ENCODE data around the gene ACTRT2. TPM values are rescaled to one million over a fixed set of nuclear protein-coding genes. Genes with fewer than 3 reads are reported as not detected.
A peak's percentile ranks its signal among the peaks of the same experiment; 100 is the strongest.

ACTRT2 gene
- total RNA-seq, 4 donors from 2014 or later, result not detected

DNA sequence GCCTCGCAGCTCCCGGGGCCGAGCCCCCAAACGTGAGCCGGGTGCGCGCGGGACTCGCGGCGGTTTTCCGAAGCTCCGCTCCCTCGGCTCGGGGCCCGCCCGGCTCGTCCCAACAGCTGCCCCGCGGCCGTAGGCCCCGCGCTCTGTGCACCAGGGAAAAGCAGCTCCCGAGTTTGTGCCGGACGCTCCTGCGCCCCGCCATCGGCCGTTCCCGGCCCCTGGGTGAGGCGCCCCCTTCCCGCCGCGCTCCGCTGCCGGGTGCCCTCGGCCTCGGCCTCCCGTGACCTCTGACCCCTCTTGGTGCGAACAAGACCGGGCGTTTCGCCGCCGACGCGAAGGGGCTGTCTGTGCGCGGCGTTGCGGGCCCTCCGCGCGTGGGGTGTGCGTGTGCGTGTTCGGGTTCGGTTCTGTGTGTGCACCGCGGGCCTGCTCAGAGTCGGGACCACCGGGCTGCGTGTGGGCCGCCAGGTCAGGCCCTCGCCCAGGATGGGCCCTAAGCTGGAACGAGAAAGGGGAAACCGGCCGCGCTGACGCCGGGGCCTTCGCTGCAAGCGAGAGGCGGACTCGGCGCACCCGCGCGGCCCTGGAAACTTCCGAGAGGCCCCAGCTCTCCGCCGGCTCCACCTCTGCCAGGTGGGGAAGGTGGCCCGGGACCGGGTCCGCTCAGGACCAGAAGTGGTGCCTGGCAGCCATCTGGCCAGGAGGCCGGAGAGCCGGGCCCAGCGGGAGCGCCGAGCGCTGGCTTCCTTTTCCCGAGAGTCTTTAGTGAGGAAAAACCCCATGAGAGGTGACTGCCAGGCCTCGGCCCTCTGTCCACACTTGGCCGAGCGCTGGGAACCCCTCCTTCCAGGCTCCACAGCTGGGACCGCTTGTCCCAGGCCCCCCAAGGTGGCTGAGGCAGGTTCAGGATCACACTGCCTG, 49.6 kb downstream of the ACTRT2 start:
- Histone ChIP-seq H3K4me1 (peaks cover 0 to 66% (median 22%) of the 10 kb centered on the region in 3 donors), H3K36me3 (no peaks in the 10 kb centered on the region), H3K4me3 (peak overlapping the region; percentile 3 to 74), H3K27me3 (peaks cover 94% of the 10 kb centered on the region), H3K9me3 (no peaks in the 10 kb centered on the region), H3K27ac (peak overlapping the region in 3 of 4 donors; percentile 80 to 86 (median 80))
- no peak for ATAC-seq
- TF ChIP-seq POLR2A (IDR thresholded peaks at IDR 0.05) (no peak), POLR2AphosphoS5 (IDR thresholded peaks at IDR 0.05) (no peak), EP300 (IDR thresholded peaks at IDR 0.05) (no peak)
- TF ChIP-seq, protein P1, sequence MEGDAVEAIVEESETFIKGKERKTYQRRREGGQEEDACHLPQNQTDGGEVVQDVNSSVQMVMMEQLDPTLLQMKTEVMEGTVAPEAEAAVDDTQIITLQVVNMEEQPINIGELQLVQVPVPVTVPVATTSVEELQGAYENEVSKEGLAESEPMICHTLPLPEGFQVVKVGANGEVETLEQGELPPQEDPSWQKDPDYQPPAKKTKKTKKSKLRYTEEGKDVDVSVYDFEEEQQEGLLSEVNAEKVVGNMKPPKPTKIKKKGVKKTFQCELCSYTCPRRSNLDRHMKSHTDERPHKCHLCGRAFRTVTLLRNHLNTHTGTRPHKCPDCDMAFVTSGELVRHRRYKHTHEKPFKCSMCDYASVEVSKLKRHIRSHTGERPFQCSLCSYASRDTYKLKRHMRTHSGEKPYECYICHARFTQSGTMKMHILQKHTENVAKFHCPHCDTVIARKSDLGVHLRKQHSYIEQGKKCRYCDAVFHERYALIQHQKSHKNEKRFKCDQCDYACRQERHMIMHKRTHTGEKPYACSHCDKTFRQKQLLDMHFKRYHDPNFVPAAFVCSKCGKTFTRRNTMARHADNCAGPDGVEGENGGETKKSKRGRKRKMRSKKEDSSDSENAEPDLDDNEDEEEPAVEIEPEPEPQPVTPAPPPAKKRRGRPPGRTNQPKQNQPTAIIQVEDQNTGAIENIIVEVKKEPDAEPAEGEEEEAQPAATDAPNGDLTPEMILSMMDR (IDR thresholded peaks at IDR 0.05), result no peak
- no CpG with 5 or more reads among the region's 97 CpGs for WGBS, 2 donors (ENCODE audit: low coverage in 1 of 2)

DNA sequence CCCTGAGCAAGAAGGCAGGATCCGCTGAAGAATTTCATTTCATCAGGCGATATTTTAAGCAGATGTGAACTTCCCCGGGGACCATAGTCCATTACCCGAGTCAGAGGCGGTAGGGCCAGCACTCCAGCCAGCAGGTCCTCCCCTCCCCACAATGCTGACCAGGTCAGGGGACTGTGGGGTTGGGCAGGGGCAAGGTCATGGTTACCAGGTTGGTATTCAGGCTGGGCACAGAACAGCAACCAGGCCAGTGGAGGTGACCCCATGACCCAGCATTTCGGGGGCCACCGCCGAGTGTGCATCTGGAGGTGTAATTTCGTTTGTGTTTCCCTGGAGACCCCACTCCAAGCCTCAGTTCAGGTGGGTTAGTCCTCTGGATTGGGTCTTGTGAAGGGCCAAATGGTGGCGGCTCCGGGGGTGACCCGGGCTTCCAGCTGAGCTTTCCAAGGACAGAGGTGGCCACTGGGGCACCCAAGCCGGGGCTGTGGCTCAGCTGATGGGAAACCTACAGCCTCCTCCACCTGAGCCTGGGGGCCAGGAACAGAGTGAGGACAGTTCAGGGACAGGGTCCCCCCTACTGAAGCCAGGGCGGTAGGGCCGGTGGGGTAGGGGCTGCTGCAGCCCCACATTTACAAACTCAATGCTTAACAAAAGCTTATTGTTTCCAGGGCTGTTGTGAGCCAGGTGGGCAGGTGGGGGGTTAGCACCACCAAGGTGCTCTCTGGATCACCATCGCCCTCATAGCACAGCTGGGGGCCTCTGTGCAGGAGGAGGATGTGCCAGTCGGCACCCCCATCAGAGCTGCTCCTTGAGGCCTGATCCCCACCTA, 50.5 kb downstream of the ACTRT2 start:
- H3K36me3 ChIP-seq, result no peaks in the 10 kb centered on the region
- no peaks in the 10 kb centered on the region for H3K9me3 ChIP-seq
- WGBS, 2 donors (ENCODE audit: low coverage in 1 of 2), result no CpG with 5 or more reads among the region's 17 CpGs
- peak overlapping the region in 3 of 4 donors; percentile 80 to 86 (median 80) for H3K27ac ChIP-seq
- H3K4me3 ChIP-seq, result peak overlapping the region in 1 of 2 donors; percentile 74
- H3K27me3 ChIP-seq, result peaks cover 94% of the 10 kb centered on the region
- H3K4me1 ChIP-seq, result peaks cover 0 to 60% (median 22%) of the 10 kb centered on the region in 3 donors
- no peak for ATAC-seq
- TF ChIP-seq, protein P1 (IDR thresholded peaks at IDR 0.05), result no peak

Other genes with a start within 250 kb of the ACTRT2 start
- gene TTC34, start 219.8 kb upstream of the ACTRT2 start, total RNA-seq, result under 1 TPM in 3 of 4 donors, not detected in 1; 0.27 to 0.62 (median 0.58) TPM
- 1 to 10 TPM; 1.1 to 3.4 (median 1.6) TPM for gene PRDM16, start 47.7 kb downstream of the ACTRT2 start, total RNA-seq

All from gastroesophageal sphincter (tissue), 4 donors.